GM23338 (cell line): Measurements from ENCODE around the gene ZNF747.

Experiments used
- CTCF ChIP-seq, 2 experiments: fragments of 200-600 bp in 1 of 2; sonication (generic) in 1 of 2; conservative IDR thresholded peaks; 2 replicates each; pipeline versions ENCODE4 v1.5.1 to v1.6.1; 2016 to 2017; ENCODE audit warnings: antibody characterized with exemption in 2 of 2, low read depth in 2 of 2, mild to moderate bottlenecking in 2 of 2, moderate library complexity in 1 of 2
- EZH2 ChIP-seq: fragments of 200-600 bp; sonication (generic); IDR thresholded peaks from one replicate; pipeline ENCODE4 v1.8.0; 2017; ENCODE audit warnings: antibody characterized with exemption, mild to moderate bottlenecking, low read depth; ENCODE audit not compliant: unreplicated experiment
- POLR2AphosphoS5 ChIP-seq: IDR thresholded peaks from 2 replicates; pipeline ENCODE4 v1.6.1; 2016; ENCODE audit warnings: antibody characterized with exemption, low read depth
- TF ChIP-seq, protein P1 (sequence below): IDR thresholded peaks from one replicate; pipeline ENCODE4 v1.6.1; 2018; ENCODE audit warnings: antibody characterized with exemption; ENCODE audit not compliant: unreplicated experiment

GRCh38 chr16:30569746-30570635 is 35.3 kb upstream of the ZNF747 start:
- TF ChIP-seq EZH2 (no peak), CTCF (conservative IDR thresholded peaks at IDR 0.05; ENCODE audit: low read depth in 2 of 2) (no peak), POLR2AphosphoS5 (no peak)
- TF ChIP-seq, protein P1, sequence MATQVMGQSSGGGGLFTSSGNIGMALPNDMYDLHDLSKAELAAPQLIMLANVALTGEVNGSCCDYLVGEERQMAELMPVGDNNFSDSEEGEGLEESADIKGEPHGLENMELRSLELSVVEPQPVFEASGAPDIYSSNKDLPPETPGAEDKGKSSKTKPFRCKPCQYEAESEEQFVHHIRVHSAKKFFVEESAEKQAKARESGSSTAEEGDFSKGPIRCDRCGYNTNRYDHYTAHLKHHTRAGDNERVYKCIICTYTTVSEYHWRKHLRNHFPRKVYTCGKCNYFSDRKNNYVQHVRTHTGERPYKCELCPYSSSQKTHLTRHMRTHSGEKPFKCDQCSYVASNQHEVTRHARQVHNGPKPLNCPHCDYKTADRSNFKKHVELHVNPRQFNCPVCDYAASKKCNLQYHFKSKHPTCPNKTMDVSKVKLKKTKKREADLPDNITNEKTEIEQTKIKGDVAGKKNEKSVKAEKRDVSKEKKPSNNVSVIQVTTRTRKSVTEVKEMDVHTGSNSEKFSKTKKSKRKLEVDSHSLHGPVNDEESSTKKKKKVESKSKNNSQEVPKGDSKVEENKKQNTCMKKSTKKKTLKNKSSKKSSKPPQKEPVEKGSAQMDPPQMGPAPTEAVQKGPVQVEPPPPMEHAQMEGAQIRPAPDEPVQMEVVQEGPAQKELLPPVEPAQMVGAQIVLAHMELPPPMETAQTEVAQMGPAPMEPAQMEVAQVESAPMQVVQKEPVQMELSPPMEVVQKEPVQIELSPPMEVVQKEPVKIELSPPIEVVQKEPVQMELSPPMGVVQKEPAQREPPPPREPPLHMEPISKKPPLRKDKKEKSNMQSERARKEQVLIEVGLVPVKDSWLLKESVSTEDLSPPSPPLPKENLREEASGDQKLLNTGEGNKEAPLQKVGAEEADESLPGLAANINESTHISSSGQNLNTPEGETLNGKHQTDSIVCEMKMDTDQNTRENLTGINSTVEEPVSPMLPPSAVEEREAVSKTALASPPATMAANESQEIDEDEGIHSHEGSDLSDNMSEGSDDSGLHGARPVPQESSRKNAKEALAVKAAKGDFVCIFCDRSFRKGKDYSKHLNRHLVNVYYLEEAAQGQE: no peak
